ENCODE measurements around the gene MED27. TPM values are rescaled to one million over a fixed set of nuclear protein-coding genes. Genes with fewer than 3 reads are reported as not detected.

The MED27 gene
- total and polyA plus RNA-seq, 10 of the 15 experiments (the other 5 are each of a cell fraction or from before 2014, with no cell fraction given): 20.3 to 50.3 (median 35.5) TPM

DNA sequence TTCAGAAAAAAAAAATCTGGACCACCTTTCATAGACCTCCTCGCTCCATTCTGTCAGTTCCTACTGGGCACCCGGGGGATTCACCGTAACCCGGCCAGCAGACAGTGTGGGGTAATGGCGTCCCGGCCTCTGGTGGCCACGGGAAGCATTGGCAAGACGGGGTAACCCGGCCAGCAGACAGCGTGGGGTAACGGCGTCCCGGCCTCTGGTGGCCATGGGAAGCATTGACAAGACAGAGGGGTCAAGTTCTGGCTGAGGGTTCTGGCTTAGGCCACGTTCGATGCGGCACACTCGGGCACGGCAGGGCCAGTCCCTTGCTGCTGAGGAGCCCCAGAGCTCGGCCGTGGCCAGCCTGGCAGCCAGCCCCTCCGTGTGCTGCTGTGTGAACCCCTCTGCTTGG lies 223.6 kb downstream of the MED27 start:
- ATAC-seq: no peak
- Histone ChIP-seq H3K27ac (ENCODE audit: control insufficient read depth, insufficient read depth) (no peak overlapping the region), H3K36me3 (ENCODE audit: control insufficient read depth in 2 of 2, insufficient read depth in 2 of 2, low read length in 1 of 2) (peaks cover 0 to 2% of the 10 kb centered on the region in 2 experiments; a peak in 3 of 4 replicates), H3K9me3 (replicated peaks; ENCODE audit: control insufficient read depth, insufficient read depth, low read length) (no peaks in the 10 kb centered on the region), H2AFZ (ENCODE audit: control insufficient read depth, low read depth, low read length) (no peak overlapping the region), H3K4me2 (ENCODE audit: control insufficient read depth, insufficient read depth) (no peak overlapping the region), H4K20me1 (ENCODE audit: control insufficient read depth, insufficient read depth) (no peaks in the 10 kb centered on the region), H3K4me1 (ENCODE audit: control insufficient read depth, insufficient read depth, low read length) (no peaks in the 10 kb centered on the region), H3K4me3 (no peak overlapping the region), H3K27me3 (replicated peaks in 1 of 2; ENCODE audit: control insufficient read depth in 2 of 2, insufficient read depth in 2 of 2, low read length in 1 of 2) (no peaks in the 10 kb centered on the region), H3K9ac (ENCODE audit: control insufficient read depth, insufficient read depth, low read length) (no peak overlapping the region), H3K79me2 (ENCODE audit: control insufficient read depth, insufficient read depth, low read length) (no peaks in the 10 kb centered on the region)
- ChIA-PET CTCF (no interaction called here), RAD21 (ENCODE audit: unreplicated experiment) (no interaction called here), SMC1A (ENCODE audit: uncharacterized antibody, unreplicated experiment) (no interaction called here), POLR2A (no interaction called here)
- 87% methylated on average over 21 of the region's 21 CpGs for WGBS (ENCODE audit: insufficient coverage, insufficient replicate concordance, low lambda C conversion rate, missing lambda C conversion rate)
- FAIRE-seq: no peak
- intact Hi-C loops (cut with micrococcal nuclease; ENCODE audit: unreplicated experiment): no loop called here
- BruUV-seq (replicated peaks): no TSS peak
- in situ Hi-C loops (cut with MboI): no loop called here
- no peak for DNase-seq (ENCODE audit: low read depth, low spot score)
- no peak for TF ChIP-seq BCL11A (IDR thresholded peaks at IDR 0.05; ENCODE audit: low read depth, low read length)
- no peak for TF ChIP-seq RCOR1 (conservative IDR thresholded peaks at IDR 0.05; ENCODE audit: low read depth, low read length)
- TF ChIP-seq LARP7 (IDR thresholded peaks at IDR 0.05): no peak
- no peak for TF ChIP-seq SREBF1 (IDR thresholded peaks at IDR 0.05; ENCODE audit: low read length)
- TF ChIP-seq SMARCA5 (IDR thresholded peaks at IDR 0.05): no peak
- TF ChIP-seq, protein P1, sequence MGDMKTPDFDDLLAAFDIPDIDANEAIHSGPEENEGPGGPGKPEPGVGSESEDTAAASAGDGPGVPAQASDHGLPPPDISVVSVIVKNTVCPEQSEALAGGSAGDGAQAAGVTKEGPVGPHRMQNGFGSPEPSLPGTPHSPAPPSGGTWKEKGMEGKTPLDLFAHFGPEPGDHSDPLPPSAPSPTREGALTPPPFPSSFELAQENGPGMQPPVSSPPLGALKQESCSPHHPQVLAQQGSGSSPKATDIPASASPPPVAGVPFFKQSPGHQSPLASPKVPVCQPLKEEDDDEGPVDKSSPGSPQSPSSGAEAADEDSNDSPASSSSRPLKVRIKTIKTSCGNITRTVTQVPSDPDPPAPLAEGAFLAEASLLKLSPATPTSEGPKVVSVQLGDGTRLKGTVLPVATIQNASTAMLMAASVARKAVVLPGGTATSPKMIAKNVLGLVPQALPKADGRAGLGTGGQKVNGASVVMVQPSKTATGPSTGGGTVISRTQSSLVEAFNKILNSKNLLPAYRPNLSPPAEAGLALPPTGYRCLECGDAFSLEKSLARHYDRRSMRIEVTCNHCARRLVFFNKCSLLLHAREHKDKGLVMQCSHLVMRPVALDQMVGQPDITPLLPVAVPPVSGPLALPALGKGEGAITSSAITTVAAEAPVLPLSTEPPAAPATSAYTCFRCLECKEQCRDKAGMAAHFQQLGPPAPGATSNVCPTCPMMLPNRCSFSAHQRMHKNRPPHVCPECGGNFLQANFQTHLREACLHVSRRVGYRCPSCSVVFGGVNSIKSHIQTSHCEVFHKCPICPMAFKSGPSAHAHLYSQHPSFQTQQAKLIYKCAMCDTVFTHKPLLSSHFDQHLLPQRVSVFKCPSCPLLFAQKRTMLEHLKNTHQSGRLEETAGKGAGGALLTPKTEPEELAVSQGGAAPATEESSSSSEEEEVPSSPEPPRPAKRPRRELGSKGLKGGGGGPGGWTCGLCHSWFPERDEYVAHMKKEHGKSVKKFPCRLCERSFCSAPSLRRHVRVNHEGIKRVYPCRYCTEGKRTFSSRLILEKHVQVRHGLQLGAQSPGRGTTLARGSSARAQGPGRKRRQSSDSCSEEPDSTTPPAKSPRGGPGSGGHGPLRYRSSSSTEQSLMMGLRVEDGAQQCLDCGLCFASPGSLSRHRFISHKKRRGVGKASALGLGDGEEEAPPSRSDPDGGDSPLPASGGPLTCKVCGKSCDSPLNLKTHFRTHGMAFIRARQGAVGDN (IDR thresholded peaks at IDR 0.05): no peak
- no peak for TF ChIP-seq JUNB (IDR thresholded peaks at IDR 0.05)
- TF ChIP-seq POLR2AphosphoS5 (IDR thresholded peaks at IDR 0.05; ENCODE audit: low read length): no peak
- TF ChIP-seq, protein P2, sequence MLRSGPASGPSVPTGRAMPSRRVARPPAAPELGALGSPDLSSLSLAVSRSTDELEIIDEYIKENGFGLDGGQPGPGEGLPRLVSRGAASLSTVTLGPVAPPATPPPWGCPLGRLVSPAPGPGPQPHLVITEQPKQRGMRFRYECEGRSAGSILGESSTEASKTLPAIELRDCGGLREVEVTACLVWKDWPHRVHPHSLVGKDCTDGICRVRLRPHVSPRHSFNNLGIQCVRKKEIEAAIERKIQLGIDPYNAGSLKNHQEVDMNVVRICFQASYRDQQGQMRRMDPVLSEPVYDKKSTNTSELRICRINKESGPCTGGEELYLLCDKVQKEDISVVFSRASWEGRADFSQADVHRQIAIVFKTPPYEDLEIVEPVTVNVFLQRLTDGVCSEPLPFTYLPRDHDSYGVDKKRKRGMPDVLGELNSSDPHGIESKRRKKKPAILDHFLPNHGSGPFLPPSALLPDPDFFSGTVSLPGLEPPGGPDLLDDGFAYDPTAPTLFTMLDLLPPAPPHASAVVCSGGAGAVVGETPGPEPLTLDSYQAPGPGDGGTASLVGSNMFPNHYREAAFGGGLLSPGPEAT (IDR thresholded peaks at IDR 0.05; ENCODE audit: low read depth): no peak
- no peak for TF ChIP-seq GATAD2B (conservative IDR thresholded peaks at IDR 0.05; ENCODE audit: low read depth)
- TF ChIP-seq NBN (IDR thresholded peaks at IDR 0.05): no peak
- TF ChIP-seq, protein P3, sequence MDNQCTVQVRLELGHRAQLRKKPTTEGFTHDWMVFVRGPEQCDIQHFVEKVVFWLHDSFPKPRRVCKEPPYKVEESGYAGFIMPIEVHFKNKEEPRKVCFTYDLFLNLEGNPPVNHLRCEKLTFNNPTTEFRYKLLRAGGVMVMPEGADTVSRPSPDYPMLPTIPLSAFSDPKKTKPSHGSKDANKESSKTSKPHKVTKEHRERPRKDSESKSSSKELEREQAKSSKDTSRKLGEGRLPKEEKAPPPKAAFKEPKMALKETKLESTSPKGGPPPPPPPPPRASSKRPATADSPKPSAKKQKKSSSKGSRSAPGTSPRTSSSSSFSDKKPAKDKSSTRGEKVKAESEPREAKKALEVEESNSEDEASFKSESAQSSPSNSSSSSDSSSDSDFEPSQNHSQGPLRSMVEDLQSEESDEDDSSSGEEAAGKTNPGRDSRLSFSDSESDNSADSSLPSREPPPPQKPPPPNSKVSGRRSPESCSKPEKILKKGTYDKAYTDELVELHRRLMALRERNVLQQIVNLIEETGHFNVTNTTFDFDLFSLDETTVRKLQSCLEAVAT (IDR thresholded peaks at IDR 0.05): no peak
- TF ChIP-seq KLF5 (IDR thresholded peaks at IDR 0.05; ENCODE audit: partially characterized antibody): no peak
- no peak for TF ChIP-seq FOS (IDR thresholded peaks at IDR 0.05; ENCODE audit: borderline replicate concordance, extremely low read depth, insufficient read length)
- TF ChIP-seq, protein P4, sequence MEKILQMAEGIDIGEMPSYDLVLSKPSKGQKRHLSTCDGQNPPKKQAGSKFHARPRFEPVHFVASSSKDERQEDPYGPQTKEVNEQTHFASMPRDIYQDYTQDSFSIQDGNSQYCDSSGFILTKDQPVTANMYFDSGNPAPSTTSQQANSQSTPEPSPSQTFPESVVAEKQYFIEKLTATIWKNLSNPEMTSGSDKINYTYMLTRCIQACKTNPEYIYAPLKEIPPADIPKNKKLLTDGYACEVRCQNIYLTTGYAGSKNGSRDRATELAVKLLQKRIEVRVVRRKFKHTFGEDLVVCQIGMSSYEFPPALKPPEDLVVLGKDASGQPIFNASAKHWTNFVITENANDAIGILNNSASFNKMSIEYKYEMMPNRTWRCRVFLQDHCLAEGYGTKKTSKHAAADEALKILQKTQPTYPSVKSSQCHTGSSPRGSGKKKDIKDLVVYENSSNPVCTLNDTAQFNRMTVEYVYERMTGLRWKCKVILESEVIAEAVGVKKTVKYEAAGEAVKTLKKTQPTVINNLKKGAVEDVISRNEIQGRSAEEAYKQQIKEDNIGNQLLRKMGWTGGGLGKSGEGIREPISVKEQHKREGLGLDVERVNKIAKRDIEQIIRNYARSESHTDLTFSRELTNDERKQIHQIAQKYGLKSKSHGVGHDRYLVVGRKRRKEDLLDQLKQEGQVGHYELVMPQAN (conservative IDR thresholded peaks at IDR 0.05): no peak
- TF ChIP-seq HDAC2 (IDR thresholded peaks at IDR 0.05): no peak
- no peak for TF ChIP-seq IKZF1 (conservative IDR thresholded peaks at IDR 0.05)
